Measurements from ENCODE around the gene ACACB.

Gene ACACB

DNA sequence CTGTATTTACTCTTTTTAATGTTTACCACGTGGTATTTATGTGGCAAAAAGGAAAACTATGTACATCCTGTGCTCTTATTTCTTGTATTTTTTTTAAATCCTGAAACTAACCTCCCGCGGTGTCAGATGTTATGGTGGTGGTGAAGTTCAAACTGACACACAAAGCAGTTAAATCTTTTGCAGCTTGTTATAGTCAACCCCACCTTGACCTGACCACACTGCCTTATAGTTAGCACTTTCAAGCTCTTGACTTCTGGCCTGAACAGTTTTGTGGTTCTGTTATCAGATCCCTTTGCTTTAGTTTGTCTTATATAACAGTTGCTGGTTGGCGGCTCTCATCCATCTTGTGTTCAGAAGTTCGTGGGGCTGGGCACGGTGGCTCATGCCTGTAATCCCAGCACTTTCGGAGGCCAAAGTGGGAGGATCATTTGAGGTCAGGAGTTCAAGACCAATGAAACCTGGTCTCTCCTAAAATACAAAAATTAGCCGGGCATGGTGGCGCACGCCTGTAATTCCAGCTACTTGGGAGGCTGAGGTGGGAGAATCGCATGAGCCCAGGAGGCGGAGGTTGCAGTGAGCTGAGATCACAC, 16.9 kb upstream of the ACACB start:
- H3K4me3 ChIP-seq (ENCODE audit: low read depth in 1 of 2, low read length in 1 of 2) = no peak overlapping the region
- no peaks in the 10 kb centered on the region for H3K9me3 ChIP-seq
- no peaks in the 10 kb centered on the region for H3K27me3 ChIP-seq
- H3K27ac ChIP-seq = no peak overlapping the region
- peaks cover 17 to 19% of the 10 kb centered on the region in 2 experiments for H3K4me1 ChIP-seq (ENCODE audit: control insufficient read depth in 1 of 2, insufficient read depth in 1 of 2, low read depth in 1 of 2, low read length in 1 of 2)
- TF ChIP-seq, protein P1, sequence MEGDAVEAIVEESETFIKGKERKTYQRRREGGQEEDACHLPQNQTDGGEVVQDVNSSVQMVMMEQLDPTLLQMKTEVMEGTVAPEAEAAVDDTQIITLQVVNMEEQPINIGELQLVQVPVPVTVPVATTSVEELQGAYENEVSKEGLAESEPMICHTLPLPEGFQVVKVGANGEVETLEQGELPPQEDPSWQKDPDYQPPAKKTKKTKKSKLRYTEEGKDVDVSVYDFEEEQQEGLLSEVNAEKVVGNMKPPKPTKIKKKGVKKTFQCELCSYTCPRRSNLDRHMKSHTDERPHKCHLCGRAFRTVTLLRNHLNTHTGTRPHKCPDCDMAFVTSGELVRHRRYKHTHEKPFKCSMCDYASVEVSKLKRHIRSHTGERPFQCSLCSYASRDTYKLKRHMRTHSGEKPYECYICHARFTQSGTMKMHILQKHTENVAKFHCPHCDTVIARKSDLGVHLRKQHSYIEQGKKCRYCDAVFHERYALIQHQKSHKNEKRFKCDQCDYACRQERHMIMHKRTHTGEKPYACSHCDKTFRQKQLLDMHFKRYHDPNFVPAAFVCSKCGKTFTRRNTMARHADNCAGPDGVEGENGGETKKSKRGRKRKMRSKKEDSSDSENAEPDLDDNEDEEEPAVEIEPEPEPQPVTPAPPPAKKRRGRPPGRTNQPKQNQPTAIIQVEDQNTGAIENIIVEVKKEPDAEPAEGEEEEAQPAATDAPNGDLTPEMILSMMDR (IDR thresholded peaks at IDR 0.05) = no peak
- peaks cover 9% of the 10 kb centered on the region for H3K36me3 ChIP-seq

- Histone ChIP-seq H3K36me3 (peaks cover 15% of the 10 kb centered on the region), H3K4me3 (ENCODE audit: low read depth in 1 of 2, low read length in 1 of 2) (no peak overlapping the region), H3K27ac (no peak overlapping the region), H3K4me1 (ENCODE audit: control insufficient read depth in 1 of 2, insufficient read depth in 1 of 2, low read depth in 1 of 2, low read length in 1 of 2) (peaks cover 17 to 19% of the 10 kb centered on the region in 2 experiments), H3K9me3 (no peaks in the 10 kb centered on the region), H3K27me3 (no peaks in the 10 kb centered on the region)
- TF ChIP-seq, protein P1 (IDR thresholded peaks at IDR 0.05) = no peak
Measured at GRCh38 chr12:109100741-109101140, 15.6 kb upstream of the ACACB start.

GRCh38 chr12:109102491-109102890, 13.9 kb upstream of the ACACB start:
- H3K4me1 ChIP-seq (ENCODE audit: control insufficient read depth in 1 of 2, insufficient read depth in 1 of 2, low read depth in 1 of 2, low read length in 1 of 2) = peaks cover 14 to 15% of the 10 kb centered on the region in 2 experiments
- H3K9me3 ChIP-seq = no peaks in the 10 kb centered on the region
- H3K27ac ChIP-seq = no peak overlapping the region
- H3K27me3 ChIP-seq = no peaks in the 10 kb centered on the region
- no peak overlapping the region for H3K4me3 ChIP-seq (ENCODE audit: low read depth in 1 of 2, low read length in 1 of 2)
- TF ChIP-seq, protein P1 (IDR thresholded peaks at IDR 0.05) = no peak
- H3K36me3 ChIP-seq = peaks cover 15% of the 10 kb centered on the region

DNA sequence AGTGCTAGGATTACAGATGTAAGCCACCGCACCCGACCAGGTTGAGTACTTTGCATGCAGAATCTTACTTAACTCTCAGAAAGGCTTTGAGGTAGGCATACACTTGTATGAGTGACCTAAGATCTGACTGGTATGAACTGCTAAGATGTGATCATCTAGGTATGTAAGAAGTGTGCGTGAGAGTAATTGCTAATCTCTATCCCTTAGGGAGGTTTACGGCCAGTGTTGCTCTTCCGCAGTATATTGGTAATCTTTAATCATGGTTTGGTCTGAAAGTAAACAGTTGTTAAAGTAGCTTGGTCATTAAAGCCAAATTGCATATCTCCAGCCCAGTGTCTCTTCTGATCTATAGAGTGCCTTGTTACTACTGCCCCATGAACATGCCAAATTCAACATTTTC, 11.2 kb upstream of the ACACB start:
- TF ChIP-seq, protein P1 (IDR thresholded peaks at IDR 0.05) = no peak
- Histone ChIP-seq H3K4me1 (ENCODE audit: control insufficient read depth in 1 of 2, insufficient read depth in 1 of 2, low read depth in 1 of 2, low read length in 1 of 2) (peaks cover 0 to 2% of the 10 kb centered on the region in 2 experiments), H3K27me3 (no peaks in the 10 kb centered on the region), H3K27ac (no peak overlapping the region), H3K9me3 (no peaks in the 10 kb centered on the region), H3K36me3 (peaks cover 15% of the 10 kb centered on the region), H3K4me3 (ENCODE audit: low read depth in 1 of 2, low read length in 1 of 2) (no peak overlapping the region)

- Histone ChIP-seq H3K4me1 (ENCODE audit: control insufficient read depth in 1 of 2, insufficient read depth in 1 of 2, low read depth in 1 of 2, low read length in 1 of 2) (peaks cover 5 to 10% of the 10 kb centered on the region in 2 experiments), H3K27ac (no peak overlapping the region), H3K36me3 (peaks cover 3% of the 10 kb centered on the region), H3K27me3 (no peaks in the 10 kb centered on the region), H3K4me3 (ENCODE audit: low read depth in 1 of 2, low read length in 1 of 2) (no peak overlapping the region), H3K9me3 (no peaks in the 10 kb centered on the region)
- TF ChIP-seq, protein P1 (IDR thresholded peaks at IDR 0.05) = no peak
Measured at GRCh38 chr12:109109746-109110350, 6.5 kb upstream of the ACACB start.

Measured in neutrophil (primary cell).